Measurements from ENCODE around the gene RNF7. TPM values are rescaled to one million over a fixed set of nuclear protein-coding genes. Genes with fewer than 3 reads are reported as not detected.

The RNF7 gene
- total and polyA plus RNA-seq, 2 donors (not counting 3 experiments of a cell fraction or from before 2014, with no cell fraction given), result 120 to 136 TPM

DNA sequence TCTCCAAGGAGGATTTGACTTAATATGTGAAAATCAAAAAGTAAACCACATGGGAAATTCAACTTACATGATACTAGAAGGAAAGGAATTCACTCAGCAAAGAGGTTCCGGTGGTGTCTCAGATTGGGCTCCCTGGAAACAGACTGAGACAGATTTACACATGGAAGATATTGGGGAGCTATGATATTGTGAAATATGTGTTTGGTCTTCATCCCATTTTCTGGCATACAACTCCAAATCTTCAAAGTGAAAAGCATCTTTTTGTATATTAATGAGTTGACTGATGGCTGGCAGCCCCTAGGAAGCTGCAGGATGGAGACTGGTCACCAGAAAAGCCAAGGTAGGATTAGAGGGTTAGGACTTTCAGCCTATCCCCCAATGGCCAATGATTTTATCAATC is 54.4 kb downstream of the RNF7 start:
- no TSS peak for BruUV-seq (replicated peaks)
- H2AFZ ChIP-seq (ENCODE audit: low read depth, low read length), result no peak overlapping the region
- no peak overlapping the region for H3K27ac ChIP-seq (ENCODE audit: insufficient read depth, low read depth, low read length)
- H3K9me3 ChIP-seq (replicated peaks; ENCODE audit: control insufficient read depth, insufficient read depth, low read length), result no peaks in the 10 kb centered on the region
- intact Hi-C loops (cut with micrococcal nuclease), result no loop called here
- H4K20me1 ChIP-seq (replicated peaks; ENCODE audit: control insufficient read depth, extremely low read depth, insufficient read depth, low read length), result no peaks in the 10 kb centered on the region
- dilution Hi-C loops (cut with MboI; ENCODE audit: extremely low pct_ligation_motif_present, low sequenced_read_pairs), result no loop called here
- H3K36me3 ChIP-seq (ENCODE audit: control insufficient read depth in 2 of 2, extremely low read depth in 1 of 2, insufficient read depth in 2 of 2, low read length in 2 of 2), result no peaks in the 10 kb centered on the region
- no peaks in the 10 kb centered on the region for H3K27me3 ChIP-seq (ENCODE audit: control insufficient read depth in 2 of 2, insufficient read depth in 2 of 2, low read length in 2 of 2)
- CTCF ChIA-PET, result interaction anchor here (0.8 to 1.7 kb wide), 5 partner anchors 10 to 121 kb away, joined by 3 to 7 read pairs (median 3); no protein-coding TSS in a partner anchor
- no peak for DNase-seq (ENCODE audit: low read depth, low spot score)
- no peak overlapping the region for H3K4me2 ChIP-seq (ENCODE audit: insufficient read depth, low read length)
- no peaks in the 10 kb centered on the region for H3K79me2 ChIP-seq (ENCODE audit: control insufficient read depth, insufficient read depth, low read length)
- H3K4me1 ChIP-seq (ENCODE audit: control insufficient read depth, extremely low read depth, insufficient read depth, low read length), result peaks cover 8% of the 10 kb centered on the region
- H3K9me1 ChIP-seq (replicated peaks; ENCODE audit: control insufficient read depth, extremely low read depth, insufficient read depth, low read length), result no peaks in the 10 kb centered on the region
- POLR2A ChIA-PET, result interaction anchor here (0.6 kb wide), 1 partner anchor 68 kb away, joined by 11 read pairs; no protein-coding TSS in a partner anchor
- FAIRE-seq, result no peak
- no peak overlapping the region for H3K4me3 ChIP-seq (replicated peaks in 1 of 3; ENCODE audit: insufficient read depth in 1 of 3, low read depth in 1 of 3, low read length in 3 of 3)
- no peak overlapping the region for H3K9ac ChIP-seq (replicated peaks; ENCODE audit: extremely low read depth, insufficient read depth, low read length)
- TF ChIP-seq POLR2AphosphoS5 (IDR thresholded peaks at IDR 0.05; ENCODE audit: insufficient read depth, low read depth, low read length), result no peak
- no peak for TF ChIP-seq POLR2A (IDR thresholded peaks at IDR 0.05; ENCODE audit: low read depth, low read length)
- TF ChIP-seq FOS (IDR thresholded peaks at IDR 0.05; ENCODE audit: borderline replicate concordance, insufficient read depth, low read length), result no peak
- TF ChIP-seq, protein P1, sequence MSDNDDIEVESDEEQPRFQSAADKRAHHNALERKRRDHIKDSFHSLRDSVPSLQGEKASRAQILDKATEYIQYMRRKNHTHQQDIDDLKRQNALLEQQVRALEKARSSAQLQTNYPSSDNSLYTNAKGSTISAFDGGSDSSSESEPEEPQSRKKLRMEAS (IDR thresholded peaks at IDR 0.05; ENCODE audit: insufficient read depth, insufficient read length), result no peak
- TF ChIP-seq JUN (IDR thresholded peaks at IDR 0.05; ENCODE audit: borderline replicate concordance, insufficient read depth, insufficient read length, low read depth), result no peak
- TF ChIP-seq GATA2 (IDR thresholded peaks at IDR 0.05; ENCODE audit: insufficient read depth, insufficient read length, low read depth, low read length), result no peak
- no peak for TF ChIP-seq MYC (IDR thresholded peaks at IDR 0.05; ENCODE audit: low read depth, low read length)
- TF ChIP-seq CTCF (IDR thresholded peaks at IDR 0.05; ENCODE audit: extremely low read depth in 1 of 2, insufficient read depth in 1 of 2, low read depth in 1 of 2, low read length in 2 of 2), result no peak
- TF ChIP-seq EZH2 (IDR thresholded peaks at IDR 0.05; ENCODE audit: borderline replicate concordance, low read depth, low read length, severe bottlenecking), result no peak
